Germinal center (tissue), 1 donor: ENCODE results near the gene LRP2BP.
"Not testable (repeated sequence)": the region's sequence is repeated elsewhere in the genome, so short reads cannot be mapped to it uniquely, and the experiment has no call there.

Experiments used
- DNase-seq: peaks from one replicate; pipeline ENCODE4 v3.0.0; 2012; ENCODE audit warnings: mixed read lengths, low spot score

LRP2BP gene

DNA sequence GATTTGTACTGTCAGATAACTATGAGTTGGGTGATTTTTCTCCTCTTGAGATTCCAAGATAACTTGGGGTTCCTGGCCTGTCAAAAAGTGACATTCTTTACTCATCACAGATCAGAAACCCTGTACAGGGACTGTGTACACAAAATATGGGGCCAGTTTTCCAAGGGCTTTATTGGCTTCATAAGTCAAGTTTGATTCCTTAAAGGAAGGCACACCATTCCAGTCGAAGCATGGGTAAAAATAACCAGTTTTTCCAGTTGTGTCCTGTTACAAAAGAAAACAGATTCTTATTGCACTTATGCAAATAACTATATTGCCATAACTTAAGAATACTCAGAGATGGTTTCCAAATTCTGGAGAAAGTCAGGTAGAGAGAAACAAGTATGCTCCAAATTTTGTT is 70.0 kb downstream of the LRP2BP start:
- DNase-seq = not testable (repeated sequence)

DNA sequence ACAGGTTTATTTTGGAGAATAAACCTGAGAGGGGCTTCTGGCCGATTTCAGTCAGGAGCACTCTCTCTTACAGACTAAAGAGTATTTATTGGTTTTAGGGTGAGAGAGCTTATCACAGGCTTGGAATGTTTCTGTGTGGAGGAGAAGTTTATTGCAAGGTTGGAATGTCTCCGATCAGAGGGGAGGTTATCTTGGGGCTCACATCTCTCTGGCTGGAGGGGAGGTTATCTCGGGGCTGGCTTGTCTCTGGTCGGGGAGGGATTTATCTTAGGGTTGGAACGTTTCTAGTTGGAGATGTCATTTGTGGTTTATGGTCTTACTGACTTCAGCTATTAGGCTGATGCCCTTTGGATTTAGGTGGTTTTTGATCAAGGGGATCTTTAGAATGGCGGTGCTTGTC is 71.4 kb downstream of the LRP2BP start:
- DNase-seq = not testable (repeated sequence)

DNA sequence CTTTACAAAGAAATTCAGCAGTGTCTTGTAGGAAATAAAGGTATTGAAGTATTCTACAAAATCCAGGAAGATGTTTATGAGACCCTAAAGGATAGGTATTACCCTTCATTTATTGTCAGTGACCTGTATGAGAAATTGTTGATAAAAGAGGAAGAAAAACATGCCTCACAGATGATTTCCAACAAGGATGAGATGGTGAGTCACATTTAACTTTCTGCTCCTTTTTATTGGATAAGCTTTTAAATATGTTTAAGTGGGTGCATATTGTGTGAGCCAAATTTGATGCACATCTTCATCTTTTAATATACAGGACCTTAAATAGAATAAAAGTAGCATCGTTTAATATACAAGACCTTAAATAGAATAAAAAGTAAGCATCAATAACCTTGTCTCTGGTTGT is 72.1 kb downstream of the LRP2BP start:
- DNase-seq = no peak

DNA sequence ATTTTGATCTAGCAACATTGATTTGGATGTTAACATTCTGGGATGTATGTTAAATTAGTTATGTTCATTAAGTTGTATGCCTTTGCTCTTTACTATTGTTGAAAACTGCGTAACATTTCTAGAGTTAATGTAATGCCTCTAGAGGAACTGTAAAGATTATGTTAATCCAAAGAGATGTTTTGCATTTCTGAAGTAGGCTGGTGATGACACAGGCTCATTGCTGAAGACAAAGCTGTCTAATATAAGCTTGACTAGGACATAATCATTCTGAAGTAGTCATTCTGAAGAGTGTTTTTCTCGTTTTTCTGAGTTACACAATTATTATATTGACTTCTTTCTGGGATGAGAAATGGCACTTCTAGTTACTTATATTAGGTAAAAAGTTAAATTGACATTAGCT is 72.9 kb downstream of the LRP2BP start:
- DNase-seq = no peak

DNA sequence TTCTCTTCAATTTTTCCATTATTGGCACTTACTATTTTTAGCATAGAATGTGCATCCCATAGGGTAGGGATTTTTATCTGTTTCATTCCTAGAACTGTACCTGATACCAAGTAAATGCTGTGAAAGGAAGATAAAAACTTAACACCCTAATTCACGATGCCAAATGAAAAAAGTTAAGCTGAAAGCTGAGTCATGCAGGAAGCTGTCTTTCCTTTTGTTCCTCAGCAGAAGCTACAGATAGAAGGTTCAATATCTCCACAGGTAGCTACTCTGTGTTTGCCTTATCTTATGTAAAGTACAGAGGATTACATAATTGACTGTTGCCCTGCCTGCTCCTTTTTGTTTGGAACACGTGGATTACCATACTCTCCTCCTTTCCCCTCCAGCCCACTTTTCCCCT is 77.0 kb downstream of the LRP2BP start:
- DNase-seq = no peak

DNA sequence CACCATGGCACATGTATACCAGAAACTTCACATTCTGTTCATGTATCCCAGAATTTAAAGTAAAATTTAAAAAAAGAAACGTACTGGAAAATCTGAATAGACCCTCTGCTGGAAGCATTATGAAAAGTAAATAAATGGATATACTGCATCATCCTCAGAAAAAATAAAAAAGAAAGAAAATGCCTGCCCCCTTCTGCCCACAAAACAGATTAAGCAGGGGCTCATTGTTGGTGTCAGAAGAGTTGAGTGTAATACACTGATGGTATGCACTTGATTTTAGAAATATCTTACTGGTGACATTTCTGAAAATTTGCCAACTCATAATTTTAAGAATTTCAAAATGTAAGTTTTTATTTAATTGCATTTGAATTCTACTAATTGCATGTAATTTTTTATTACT is 77.8 kb downstream of the LRP2BP start:
- DNase-seq = no peak

DNA sequence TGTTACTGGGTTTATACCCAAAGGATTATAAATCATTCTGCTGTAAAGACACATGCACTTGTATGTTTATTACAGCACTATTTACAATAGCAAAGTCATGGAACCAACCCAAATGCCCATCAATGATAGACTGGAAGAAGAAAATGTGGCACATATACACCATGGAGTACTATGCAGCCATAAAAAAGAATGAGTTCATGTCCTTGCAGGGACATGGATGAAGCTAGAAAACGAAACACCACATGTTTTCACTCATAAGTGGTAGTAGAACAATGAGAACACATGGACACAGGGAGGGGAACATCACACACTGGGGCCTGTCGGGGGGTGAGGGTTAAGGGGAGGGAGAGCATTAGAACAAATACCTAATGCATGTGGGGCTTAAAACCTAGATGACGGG is 78.3 kb downstream of the LRP2BP start:
- not testable (repeated sequence) for DNase-seq
